Caki2 (cell line): ENCODE results near the gene CUEDC1. TPM values are rescaled to one million over a fixed set of nuclear protein-coding genes. Genes with fewer than 3 reads are reported as not detected.

Source experiments
- total RNA-seq: library from RNA; depleted of rRNA; stranded (reverse); fragments of >200 nt; shearing (Covaris generic); gene quantifications from 2 replicates; pipeline ENCODE4 v1.2.3, GENCODE V29; 2014; ENCODE audit warnings: low replicate concordance; rRNA removed

CUEDC1 gene
- total RNA-seq, 1 experiment from 2014 or later, result 24.8 TPM

Other genes starting within 250 kb of the CUEDC1 start
- gene CCDC182, start 210.1 kb downstream of the CUEDC1 start, total RNA-seq, result not detected in 2 replicates
- 57.0 and 71.5 TPM in 2 replicates for gene MRPS23, start 105.4 kb downstream of the CUEDC1 start, total RNA-seq
- 20.9 and 44.0 TPM in 2 replicates for gene VEZF1, start 32.8 kb upstream of the CUEDC1 start, total RNA-seq
- gene SRSF1, start 51.8 kb upstream of the CUEDC1 start, total RNA-seq, result 242 and 309 TPM in 2 replicates
- 7.4 and 9.4 TPM in 2 replicates for gene DYNLL2, start 128.0 kb upstream of the CUEDC1 start, total RNA-seq
- not detected in 2 replicates for gene OR4D1, start 193.0 kb upstream of the CUEDC1 start, total RNA-seq
- gene OR4D2, start 211.6 kb upstream of the CUEDC1 start, total RNA-seq, result not detected in 2 replicates
- gene EPX, start 237.3 kb upstream of the CUEDC1 start, total RNA-seq, result not detected in 2 replicates